Fibroblast of pulmonary artery (primary cell): ENCODE results near the gene ELAPOR1.

Source experiments
- DNase-seq: peaks from one replicate; pipeline ENCODE4 v3.0.0-alpha.2; 2010; ENCODE audit warnings: low read depth
- H3K4me3 ChIP-seq: replicated peaks from 2 replicates; pipeline ENCODE4 v1.5.1; 2011; ENCODE audit warnings: low read depth, mild to moderate bottlenecking, control low read depth, low read length, moderate library complexity
- CTCF ChIP-seq: IDR thresholded peaks from 2 replicates; pipeline ENCODE4 v1.5.1; 2011; ENCODE audit warnings: mild to moderate bottlenecking, control low read depth, low read length, inconsistent platforms; ENCODE audit errors: missing control alignments

Gene ELAPOR1

GRCh38 chr1:109118089-109118488, 4.2 kb downstream of the ELAPOR1 start:
- no peak for TF ChIP-seq CTCF
- no peak for DNase-seq
- H3K4me3 ChIP-seq = no peak overlapping the region

DNA sequence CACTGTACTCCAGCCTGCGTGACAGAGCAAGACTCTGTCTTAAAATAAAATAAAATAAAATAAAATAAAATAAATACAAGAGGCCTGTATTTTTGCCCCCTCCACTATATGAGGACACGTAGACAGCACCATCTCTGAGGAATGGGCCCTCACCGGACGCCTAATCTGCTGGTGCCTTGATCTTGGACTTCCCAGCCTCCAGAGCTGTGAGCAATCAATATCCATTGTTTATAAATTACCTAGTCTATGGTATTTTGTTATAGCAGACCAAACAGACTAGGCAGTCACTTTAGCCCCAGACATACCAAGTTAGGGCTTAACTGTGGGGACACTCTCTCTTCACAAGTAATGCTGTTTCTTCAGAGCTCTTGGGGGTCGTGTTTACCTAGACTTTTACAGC, 6.4 kb downstream of the ELAPOR1 start:
- no peak for TF ChIP-seq CTCF
- no peak overlapping the region for H3K4me3 ChIP-seq
- DNase-seq = no peak

- H3K4me3 ChIP-seq = no peak overlapping the region
- no peak for DNase-seq
- no peak for TF ChIP-seq CTCF
Observed at GRCh38 chr1:109131059-109131458, 17.1 kb downstream of the ELAPOR1 start.

DNA sequence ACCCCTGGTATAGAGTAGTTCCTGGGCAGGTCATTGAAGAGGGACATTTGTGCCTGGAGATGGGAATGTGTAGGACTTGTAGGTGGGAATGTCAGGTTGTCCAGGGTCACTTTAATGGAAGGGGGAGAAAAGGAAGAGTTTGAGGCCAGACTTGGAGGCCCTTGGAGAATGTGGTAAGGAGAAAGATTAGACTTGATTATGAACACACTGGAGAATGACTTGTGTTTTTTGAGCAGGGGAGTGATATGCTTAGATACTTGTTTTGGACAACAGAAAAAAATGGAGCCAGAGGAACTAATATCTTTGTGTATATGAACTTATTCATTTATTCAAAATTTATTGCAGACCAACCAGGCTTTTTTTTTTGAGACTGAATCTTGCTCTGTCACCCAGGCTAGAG, 17.9 kb downstream of the ELAPOR1 start:
- H3K4me3 ChIP-seq = no peak overlapping the region
- no peak for TF ChIP-seq CTCF
- DNase-seq = no peak

GRCh38 chr1:109133002-109133706, 19.2 kb downstream of the ELAPOR1 start:
- TF ChIP-seq CTCF = no peak
- no peak overlapping the region for H3K4me3 ChIP-seq
- DNase-seq = no peak

DNA sequence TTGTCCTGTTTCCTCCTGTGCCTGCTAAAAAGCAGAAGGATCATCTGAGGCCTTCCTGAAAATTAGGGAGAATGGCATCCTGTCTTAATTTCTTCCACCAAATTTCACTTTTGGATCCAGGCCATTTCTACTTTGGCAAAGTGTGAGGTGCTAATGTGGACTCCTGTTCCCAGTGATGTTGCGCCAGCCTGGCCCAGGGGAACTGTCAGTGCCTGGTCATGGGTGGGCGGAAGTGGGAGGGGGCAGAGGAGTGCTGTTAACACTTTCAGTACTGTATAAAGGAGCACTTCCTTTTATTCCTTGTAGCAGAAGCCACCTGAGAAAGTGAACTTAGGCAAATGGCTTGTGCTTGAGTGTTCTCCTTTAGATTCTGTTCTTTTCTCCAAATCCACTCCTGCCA, 19.9 kb downstream of the ELAPOR1 start:
- no peak for DNase-seq
- no peak for TF ChIP-seq CTCF
- H3K4me3 ChIP-seq = no peak overlapping the region

DNA sequence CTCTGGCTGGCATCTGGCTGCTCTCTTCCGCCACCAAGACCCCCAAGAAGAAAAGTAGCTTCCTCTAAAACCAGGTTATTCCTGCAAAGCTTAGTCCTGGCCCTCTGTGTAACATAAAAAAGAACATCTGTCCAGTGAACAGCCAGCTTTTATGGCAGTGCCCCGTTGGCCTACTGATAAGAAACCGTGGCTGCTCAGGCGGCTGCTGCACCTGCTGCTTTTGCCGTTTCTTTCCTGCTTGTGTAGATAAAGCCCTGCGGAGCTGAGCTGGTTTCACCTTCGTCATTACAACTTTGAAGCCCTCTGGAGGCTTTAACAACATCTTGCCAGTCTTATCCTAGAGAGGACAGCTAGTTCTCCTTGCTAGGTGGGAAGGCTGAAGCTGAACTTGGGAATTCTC, 20.5 kb downstream of the ELAPOR1 start:
- H3K4me3 ChIP-seq = no peak overlapping the region
- TF ChIP-seq CTCF = no peak
- no peak for DNase-seq
